GM21515 (cell line): ENCODE data around the gene ZBTB7C.

Source experiments
- ATAC-seq: cut with Tn5 transposase; IDR thresholded peaks from one replicate; pipeline ENCODE4 v1.9.1; 2021; ENCODE audit not compliant: unreplicated experiment

Gene ZBTB7C

DNA sequence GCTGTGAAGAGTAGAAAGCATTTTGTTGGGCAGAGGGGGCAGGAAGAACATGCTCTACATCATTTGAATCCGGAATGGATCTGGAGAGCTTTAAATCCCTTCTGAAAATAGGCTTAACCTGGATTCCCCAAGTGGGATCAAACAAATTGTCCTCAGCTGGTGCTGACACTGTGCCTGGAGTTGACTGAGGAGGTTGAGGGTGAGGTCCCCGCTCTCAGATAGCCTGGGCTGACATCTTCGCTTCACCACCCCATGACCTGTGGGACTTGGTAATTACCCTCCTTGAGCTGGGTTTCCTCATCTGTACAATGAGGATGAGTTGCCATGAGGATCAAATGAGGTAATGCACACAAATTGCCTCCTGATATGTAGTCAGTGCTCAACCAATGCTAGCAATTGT lies 360.9 kb downstream of the ZBTB7C start:
- ATAC-seq: no peak

DNA sequence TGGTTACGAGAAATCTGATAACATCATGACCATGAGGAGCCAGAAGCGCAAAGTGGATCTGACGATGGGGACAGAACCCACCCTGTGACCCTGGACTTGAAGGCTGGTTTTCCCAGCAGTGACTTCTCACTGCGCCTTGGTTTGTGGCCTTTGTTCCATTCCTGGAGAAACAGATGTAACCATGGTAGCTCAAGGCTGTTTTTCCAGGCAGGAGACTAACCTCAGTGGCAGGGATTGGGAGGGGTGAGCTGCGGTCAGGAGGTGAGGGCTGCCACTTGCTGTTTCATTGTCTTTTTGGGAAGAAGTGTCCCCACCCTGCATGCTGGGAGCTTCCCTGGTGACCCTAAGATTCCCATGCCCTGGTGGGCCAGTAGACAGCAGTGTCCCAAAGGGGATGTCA lies 362.3 kb downstream of the ZBTB7C start:
- no peak for ATAC-seq

DNA sequence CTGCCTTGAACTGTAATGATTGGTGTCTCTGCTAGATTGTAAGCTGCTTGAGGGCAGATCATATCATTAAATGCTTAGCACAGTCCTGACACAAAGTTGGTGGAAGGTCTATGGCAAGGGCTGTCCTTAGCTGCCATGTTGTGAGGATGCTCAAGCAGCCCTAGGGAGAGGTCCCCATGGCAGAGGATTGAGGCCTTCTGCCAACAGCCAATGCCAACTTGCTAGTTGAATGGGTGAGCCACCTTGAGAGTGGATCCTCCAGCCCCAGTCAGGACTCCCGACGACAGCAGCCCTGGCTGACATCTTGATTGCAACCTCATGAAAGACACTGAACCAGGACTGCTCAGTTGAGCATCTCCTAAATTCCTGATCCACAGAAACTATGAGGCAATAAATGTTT lies 363.4 kb downstream of the ZBTB7C start:
- no peak for ATAC-seq

DNA sequence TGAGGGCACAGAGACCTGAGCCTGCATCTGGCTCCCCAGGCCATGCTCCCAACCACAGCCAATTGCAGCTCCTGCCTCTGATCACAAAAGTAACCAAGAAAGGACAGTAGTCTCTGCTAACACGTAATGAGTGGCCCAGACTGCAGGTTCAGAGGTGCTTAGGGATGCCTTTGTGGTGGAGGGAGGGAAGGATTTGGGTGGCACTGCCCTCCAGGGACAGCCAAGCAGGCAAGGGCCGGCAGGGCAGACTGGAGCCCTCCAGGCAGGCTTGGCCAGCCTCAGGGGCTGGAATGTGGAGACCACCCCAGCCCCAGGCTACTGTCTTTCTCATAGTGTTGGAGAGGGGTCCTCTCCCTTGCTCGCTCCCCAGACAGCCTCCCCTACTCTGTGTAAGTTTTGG lies 364.2 kb downstream of the ZBTB7C start:
- ATAC-seq: no peak

DNA sequence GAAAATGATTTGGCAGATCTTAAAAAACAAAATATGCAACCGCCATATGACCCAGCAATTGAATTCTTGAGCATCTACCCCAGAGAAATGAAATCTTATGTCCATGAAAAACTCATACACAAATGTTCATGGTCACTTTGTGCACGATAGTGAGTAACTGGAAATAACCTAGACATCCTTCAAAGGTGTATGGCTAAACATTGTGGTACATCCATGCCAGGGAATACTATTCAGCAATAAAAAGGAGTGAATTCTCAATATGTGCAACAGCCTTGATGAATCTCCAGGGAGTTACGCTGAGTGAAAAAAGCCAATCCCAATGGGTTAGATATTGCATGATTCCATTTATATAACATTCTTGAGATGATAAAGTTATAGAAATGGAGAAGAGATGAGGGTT lies 366.0 kb downstream of the ZBTB7C start:
- ATAC-seq: no peak

DNA sequence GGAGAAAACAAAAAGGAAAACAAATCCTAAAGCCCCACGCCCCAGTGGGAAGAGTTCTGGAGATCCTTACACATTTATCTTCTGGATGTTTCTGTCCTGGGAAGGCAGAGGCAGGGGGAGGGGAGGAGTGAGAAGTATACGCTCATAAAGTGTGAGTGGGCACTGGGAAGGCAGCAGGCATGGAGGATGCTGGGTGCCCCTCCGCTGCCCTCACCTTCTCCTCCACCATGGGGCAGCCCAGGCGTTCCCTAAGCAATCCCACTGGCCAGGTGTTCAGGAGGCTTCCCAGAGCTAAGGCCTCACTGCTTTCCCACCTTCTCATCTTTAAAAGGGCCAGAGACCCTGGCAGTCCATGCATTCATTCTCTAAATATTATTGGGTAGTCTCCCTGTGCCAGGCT lies 366.8 kb downstream of the ZBTB7C start:
- no peak for ATAC-seq

DNA sequence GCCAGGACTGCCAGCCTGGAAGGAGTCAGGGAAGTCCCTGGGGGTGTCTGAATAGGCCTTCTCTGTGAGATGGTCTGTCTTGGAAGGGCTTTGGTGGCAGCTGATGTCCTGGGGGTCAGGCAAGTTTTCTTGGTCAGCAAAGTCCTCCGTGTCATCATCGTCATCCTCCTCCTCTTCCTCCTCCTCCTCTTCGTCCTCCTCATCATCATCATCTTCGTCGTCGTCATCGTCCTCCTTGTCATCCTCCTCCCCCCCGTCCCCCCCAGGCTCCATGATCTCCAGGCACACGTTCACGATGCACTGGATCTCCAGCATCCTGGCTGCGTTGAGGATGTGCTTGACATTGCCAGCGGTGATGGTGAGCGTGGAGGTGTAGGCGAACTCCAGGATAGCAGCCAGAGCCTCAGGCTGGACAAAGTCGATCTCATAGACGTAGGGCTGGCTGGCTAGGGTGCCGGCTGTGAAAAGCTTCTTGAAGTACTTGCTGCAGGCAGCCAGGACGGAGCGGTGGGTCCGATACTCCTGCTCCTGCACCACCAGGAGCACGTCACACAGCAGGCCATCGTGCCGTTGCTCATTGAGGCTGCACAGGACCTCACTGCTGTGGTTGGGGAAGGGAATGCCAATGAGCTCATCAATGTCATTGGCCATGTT lies 368.6 kb downstream of the ZBTB7C start:
- ATAC-seq: no peak

DNA sequence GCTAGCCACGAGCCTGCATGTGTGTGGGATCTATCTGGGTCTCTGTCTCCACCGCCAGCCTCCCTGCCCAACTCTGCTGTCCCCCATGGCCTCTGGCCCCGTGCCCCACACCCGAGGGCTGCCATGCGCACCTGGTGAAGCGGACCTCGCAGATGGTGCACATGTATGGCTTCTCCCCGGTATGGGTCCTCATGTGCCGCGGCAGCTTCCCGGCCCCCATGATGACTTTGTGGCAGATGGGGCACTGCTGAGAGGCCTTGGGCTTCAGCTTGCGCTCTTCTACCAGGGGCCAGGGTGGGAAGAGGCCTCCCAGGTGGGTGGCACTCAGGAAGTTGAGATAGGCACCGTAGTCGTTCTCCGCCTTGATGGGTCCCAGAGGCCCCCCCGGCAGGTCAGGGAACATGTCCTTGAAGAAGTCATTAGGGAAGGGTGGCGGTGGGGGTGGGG lies 369.4 kb downstream of the ZBTB7C start:
- ATAC-seq: no peak

DNA sequence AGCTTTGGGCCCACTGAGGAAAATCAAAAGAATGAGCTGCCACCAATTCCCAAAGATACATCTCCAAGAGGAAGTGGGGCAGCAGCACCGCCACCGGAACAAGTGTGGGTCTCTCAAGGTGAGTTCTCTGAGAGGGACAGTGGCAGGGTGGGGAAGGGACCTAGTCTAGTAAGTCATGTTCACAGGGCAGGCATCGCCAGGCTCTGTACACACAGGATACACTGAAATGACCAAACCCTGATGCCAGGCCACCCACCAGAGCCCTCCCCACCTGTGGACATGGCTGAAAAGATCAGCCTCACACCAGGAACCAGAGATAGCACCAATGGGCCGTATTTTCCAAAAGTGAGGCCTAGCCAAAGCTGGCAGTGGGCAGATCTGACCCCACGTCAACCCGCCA lies 370.5 kb downstream of the ZBTB7C start:
- no peak for ATAC-seq

DNA sequence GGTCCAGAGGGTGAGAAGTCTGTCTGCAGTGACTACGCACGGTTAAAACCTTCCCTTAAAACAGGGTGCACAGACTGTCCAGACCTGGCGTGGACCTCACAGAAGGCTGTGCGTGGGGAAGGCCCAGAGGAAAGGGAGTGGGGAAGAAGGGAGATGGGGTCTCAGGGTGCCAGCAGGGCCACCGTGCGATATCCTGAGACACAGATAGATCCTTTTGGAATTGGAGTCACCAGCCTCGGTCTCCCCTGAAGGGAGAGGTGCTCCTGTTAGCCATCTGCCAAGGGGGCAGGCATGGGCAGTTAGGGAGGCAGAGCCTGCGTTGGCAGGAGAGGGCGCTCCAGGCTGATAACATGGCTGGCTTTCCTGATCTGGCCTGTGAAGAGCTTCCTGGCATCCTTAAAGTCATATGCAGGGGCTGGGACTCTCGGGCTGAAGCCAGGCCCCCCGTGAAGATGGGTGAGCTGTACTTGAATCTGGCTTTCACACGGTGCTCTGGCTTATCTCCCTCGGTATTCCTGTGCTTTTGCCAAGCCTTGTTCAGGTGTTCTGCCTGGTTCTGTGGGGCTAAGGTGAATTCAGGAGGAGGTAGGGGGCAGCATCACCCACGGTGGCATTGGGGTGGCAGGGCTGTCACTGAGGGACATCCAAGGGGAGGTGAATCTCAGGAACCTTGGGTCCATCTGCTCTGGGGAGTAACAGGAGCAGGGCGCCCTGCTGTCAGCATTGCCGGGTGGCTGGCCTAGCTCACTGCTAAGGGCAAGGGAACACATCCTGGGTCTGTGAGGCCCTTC lies 371.5 kb downstream of the ZBTB7C start:
- ATAC-seq: no peak

DNA sequence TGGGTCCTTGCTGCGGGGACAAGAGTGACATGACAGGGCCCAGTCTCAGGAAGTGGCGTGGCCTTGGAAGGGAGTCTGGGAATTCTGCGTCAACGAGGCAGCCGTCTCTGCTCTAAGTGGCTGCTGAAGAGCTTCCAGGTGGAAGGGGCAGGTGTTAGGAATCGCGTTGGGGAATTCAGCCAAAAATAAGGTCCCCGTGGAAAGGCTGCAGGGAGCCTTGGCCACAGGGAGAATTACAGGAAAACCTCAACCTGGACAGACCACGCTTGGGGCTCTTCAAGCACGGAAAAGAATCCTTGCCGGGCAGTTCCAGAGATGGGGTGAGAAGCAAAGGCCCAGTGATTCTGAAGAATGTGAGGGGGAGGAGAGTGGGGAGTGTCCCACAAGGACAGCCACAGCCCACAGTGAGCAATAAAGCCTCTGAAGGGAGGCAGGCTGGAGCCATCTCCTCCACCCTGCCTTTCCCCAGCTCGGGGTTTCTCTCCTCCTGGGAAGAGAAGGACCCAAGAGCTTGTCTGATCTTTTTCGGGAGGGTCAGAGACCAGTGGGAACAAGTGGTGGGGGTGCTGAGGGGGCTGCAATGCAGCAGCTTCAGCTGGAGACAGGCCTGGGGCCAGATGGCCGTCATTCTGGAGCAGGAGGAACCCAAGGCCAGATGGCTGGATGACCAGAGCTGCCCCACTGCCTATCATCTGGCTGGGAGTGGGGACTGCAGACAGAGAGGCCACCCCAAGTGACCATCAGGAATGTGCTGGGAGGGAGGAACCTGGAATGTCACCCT lies 372.4 kb downstream of the ZBTB7C start:
- no peak for ATAC-seq

DNA sequence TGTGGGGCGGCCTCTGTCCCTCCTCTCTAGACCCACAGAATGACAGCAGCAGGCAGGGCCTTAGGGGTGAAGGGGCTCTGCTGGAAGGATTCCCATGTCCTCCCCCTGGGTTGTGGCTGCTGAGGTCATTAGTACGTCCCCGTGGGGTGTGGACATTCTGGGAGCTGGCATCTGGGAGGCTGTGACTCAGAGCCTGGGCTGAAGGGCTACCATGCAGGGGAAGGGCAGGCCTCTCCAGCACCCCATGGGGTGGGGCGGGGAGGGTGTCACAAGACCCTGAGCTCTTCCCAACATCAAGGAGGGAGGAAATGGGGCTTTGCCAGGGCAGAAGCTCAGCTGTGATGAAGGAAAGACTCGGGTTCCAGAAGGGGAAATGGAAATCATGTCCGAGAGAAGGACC lies 373.0 kb downstream of the ZBTB7C start:
- ATAC-seq: no peak

DNA sequence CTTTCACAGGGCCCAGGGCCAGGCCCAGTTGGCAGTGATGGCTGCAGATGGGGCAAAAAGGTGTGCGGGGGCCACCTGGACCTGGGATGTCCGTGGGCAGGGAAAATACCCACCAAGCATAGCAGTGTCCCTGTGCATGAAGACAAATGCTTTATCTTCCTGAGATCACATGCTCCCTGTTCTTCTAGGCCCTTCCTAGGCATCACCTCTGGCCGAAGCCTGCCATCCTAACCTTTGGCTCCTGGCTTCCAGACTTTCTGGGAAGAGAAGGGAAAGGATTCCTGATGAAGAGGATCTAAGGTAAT lies 373.7 kb downstream of the ZBTB7C start:
- no peak for ATAC-seq

DNA sequence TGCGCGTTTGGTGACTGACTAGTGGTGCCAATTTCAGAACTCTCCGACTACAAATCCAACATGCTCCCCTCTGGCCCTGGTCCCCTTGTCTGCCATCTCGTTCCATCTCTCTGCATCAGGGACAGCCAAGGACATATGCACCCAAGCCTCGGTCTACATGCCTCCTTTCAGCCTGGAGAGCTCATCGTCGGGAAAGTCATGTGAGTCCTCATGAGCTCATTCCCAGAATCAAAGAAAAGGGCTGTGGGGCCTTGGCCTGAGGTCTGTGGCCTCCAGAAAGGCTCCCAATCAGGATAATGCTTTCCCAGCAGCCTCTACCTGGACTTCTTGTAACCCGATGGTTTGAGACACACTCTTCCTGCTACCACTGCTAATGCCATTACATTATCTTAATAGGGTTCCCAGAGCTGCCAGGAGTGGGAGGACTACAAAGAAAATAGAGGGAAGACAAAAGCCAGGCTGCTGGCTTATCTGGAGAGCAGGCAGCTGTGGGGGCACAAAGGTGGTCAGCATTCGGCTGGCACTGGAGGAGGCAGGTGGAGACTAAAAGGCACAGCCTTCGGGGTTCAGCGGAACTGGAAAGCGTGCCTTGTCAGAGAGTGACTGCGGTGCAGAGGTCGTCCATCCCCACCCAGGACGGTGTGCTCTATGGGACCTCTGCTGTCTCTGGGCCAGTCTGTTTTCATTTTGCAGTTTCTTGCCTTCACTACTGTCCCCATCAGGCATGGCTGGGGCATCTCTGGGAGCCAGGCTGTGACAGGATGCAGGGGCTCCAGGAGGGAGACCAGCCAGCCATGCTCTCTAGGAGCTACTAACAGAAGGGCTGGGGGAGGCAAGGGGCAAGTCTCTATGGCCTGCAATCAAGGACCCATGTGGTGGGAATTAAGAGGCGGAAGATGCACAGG lies 374.3 kb downstream of the ZBTB7C start:
- ATAC-seq: no peak

DNA sequence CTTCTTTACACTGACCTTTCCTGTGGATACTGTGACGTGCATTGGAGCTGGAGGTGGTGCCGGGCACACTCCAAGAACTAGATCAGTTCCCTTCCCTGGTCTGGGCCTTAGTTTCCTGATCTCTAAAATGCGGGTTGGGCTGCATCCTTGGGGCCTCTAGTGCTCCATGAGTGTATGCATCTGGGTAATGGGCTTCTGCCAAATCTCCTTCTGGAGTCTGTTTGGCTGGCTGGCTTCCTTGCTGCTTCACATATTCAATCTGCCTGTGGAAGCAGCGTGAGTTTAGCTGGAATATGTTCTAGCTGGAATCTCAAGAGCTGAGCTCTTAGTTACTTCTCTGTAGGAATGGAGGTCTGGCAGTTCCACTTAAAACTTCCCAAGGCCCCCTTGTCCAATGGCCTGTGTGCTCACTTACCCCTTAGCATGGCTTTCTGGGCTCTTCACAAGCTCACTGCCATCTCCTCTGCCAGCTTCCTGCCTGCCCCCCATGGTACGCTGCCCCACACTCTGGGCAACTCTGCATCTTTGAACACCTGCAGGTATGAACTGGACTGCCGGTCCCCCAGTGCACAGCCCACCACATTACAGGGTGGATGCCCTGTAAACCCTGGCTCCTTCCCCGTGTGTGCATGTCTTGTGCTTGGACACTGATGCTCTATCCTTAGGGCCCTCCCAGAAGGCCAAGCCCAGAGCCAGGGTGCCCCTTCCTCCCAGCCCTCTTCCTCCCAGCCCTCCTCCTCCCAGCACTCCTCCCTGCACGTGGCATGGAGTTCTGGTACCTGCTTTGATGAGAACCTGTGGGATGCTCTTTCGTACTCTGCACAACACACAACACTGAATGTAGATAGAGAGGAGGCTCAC lies 375.2 kb downstream of the ZBTB7C start:
- no peak for ATAC-seq

DNA sequence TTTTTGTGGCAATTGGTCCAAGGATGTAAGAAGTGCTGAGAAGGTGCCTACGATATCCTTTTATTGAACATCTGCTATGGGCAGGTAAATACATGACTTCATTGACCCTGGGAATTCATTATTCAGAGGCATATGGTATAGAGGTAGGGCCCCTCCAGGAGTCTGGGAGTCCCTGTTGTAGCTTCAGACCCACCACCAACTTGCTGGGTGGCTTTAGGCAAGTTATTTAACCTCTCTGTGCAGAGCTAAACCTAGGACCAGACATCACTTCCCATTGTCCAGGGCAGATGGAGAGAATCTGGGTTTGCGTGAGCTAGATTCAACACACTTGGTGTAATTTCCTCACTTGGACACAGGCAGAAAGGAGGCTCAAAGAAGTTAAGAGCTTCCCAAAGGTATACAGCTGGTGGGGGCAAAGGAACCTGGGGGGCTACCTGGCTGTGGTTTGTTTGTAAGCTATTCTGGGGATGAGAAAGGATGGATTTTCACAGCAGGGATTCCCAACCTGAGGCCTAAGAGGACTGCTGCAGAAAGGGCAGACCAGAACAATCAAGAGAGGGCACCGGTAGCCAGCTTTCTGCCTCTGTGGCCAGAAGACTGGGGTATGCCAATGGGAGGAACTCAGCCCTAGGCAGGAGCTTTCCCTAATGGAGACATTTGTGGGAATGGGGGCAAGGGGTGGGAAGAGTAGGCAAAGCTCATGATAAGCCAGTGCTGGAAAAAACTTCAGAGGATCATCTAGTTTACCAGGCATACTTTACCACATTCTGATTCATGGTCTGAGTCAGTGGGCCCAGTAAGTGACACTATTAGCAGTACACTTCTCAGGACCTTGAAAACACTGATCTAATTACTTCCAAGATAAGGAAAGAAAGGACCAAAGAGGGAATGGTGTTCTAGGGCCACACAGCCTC lies 376.1 kb downstream of the ZBTB7C start:
- ATAC-seq: no peak

DNA sequence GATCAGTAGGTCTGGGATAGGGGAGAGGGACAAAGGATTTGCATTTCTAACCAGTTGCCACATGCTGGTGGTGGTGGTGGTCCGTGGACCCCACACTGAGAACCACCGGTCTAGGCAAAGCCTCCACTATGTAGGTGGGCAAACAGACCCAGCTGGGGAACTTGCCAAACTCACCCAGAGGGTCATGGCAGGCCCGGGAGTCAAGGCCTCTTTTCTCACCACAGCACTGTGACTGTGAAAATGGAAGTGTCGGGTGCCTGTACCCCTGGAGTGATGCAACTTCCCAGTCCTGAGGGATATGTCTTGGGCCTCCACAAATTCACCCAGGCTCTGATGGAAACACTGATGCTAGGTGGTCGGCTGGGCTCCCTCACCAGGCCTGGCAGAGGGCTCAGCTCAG lies 377.5 kb downstream of the ZBTB7C start:
- ATAC-seq: no peak

DNA sequence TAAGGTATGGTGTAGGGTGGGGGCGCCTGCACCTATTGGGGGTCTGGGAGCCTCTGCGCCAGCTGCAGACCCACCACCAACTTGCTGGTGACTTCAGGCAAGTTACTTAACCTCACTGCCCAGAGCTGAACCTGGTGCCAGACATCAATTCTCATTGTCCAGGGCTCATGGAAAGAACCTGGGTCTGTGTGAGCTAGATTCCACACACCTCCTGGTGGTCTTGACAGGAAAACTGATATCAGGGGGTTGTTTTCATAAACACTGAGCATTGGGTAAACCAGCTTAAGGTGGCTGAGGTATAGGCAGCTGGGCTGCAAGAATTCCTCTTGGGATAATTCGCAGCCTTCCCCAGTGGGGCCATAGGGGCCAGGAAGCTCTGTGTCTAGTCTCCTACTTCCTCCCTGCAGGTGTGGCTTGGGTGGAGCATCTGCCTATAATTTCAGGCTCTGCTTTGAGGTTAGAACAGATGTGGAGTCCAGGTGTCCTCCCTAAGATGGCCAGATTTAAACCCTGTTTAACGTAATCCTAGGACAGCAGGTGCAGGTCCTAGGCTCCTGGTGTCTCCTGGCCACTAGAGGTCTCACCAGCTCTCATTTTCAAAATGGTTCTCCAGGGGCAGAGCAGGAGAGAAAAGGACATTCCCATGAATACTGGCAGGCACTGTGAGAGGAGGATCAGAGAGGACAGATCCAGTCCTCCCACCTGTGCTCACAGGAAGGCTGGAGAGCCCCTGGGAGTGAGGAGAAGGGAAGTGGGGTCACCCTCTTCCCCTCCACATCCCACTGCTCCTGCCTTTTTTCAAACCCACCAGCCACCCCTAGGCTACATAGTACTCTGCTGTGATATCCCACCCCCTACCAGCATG lies 378.3 kb downstream of the ZBTB7C start:
- ATAC-seq: no peak
